Neural cell (in vitro differentiated cells): ENCODE measurements around the gene FCER1A.

ENCODE experiments used
- CTCF ChIP-seq: fragments of 450-650 bp; IDR thresholded peaks from 2 replicates; pipeline ENCODE4 v1.5.1; 2014; ENCODE audit warnings: antibody characterized with exemption, mild to moderate bottlenecking, moderate library complexity; ENCODE audit not compliant: poor library complexity, severe bottlenecking
- EP300 ChIP-seq: fragments of 450-650 bp; conservative IDR thresholded peaks from 2 replicates; pipeline ENCODE4 v1.6.1; 2014; ENCODE audit warnings: antibody characterized with exemption, mild to moderate bottlenecking, moderate library complexity; ENCODE audit not compliant: poor library complexity, severe bottlenecking
- EZH2 ChIP-seq: fragments of 200-600, 300-800 bp; shearing (Covaris generic), sonication (generic); IDR thresholded peaks from 2 replicates; pipeline ENCODE4 v1.6.1; 2014; ENCODE audit warnings: antibody characterized with exemption, low read length, borderline replicate concordance, mild to moderate bottlenecking; ENCODE audit not compliant: insufficient read depth, poor library complexity, severe bottlenecking

- TF ChIP-seq CTCF, result no peak
- TF ChIP-seq EP300, result no peak
- TF ChIP-seq EZH2, result no peak
Observed at GRCh38 chr1:159296706-159297375, 5.3 kb upstream of the FCER1A start.
